Stimulated activated CD8-positive, alpha-beta memory T cell treated with anti-CD3 and anti-CD28 coated beads, Interleukin-12 subunit alpha, Interleukin-12 subunit beta, amount 100 ng/mL, for 24 hours (primary cell): ENCODE data around the gene ARID1A.
"Not testable (repeated sequence)": the region's sequence is repeated elsewhere in the genome, so short reads cannot be mapped to it uniquely, and the experiment has no call there.

ENCODE experiments used
- DNase-seq: peaks from one replicate; pipeline ENCODE4 v3.0.0-alpha.2; 2020; ENCODE audit errors: extremely low read depth

The ARID1A gene

DNA sequence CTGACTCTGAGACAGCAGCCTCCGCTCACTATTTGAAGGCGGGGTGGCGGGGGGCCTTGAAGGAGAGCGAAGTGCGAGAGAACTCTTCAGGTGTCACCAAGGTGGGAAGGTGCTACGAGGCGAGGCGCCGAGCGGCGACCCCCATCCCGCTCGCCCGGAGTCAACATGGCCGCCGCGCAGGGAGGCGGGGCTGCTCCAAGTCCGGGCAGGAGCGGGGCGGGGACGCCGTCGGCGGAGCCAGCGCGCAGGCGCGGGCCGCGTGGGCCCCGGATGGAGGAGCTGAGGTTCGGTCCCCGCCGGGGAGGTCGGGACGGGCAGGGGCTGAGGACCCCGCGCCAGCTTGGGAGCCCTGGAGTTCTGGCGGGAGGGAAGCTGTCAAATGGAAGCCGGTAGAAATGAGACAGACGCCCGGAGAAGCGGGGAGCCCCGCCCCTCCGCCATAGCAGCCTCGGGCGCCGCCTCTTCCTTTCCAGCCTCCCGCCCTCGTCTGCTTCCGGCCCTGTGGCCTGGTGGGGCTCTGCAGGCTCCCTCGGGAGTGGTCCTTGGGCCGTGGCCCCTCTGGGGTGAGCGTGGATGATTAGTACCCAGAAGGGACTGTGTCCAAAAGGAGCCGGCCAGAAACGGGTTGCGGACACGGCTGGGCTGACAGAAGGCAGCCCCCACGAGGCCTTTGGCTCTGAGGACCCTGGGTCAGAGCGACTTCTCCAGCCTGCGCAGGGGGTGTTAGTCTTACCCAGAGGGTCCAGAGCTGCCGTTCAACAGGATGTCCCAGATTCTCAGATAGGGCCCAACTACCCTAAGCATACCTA lies 92.1 kb downstream of the ARID1A start, which contains the start of gene PIGV:
PIGV (plus strand) TSS at position 245 of the 809 bp plus-strand sequence. CDS start 2,866 bp downstream, outside the sequence.
- peak; percentile 75 for DNase-seq

DNA sequence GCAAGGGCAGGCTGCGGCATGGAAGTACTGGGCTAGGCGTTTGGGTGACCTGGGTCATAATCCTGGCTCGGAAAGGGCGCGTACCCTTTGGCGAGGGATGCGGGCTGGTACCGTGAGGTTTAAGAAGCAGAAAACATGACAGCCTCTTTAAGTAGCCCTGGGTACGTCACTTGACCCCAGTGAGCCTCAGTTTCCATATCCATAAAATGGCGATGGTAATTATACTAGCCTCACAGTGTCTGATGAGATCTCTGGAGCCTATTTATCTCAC lies 92.6 kb downstream of the ARID1A start:
- no peak for DNase-seq

DNA sequence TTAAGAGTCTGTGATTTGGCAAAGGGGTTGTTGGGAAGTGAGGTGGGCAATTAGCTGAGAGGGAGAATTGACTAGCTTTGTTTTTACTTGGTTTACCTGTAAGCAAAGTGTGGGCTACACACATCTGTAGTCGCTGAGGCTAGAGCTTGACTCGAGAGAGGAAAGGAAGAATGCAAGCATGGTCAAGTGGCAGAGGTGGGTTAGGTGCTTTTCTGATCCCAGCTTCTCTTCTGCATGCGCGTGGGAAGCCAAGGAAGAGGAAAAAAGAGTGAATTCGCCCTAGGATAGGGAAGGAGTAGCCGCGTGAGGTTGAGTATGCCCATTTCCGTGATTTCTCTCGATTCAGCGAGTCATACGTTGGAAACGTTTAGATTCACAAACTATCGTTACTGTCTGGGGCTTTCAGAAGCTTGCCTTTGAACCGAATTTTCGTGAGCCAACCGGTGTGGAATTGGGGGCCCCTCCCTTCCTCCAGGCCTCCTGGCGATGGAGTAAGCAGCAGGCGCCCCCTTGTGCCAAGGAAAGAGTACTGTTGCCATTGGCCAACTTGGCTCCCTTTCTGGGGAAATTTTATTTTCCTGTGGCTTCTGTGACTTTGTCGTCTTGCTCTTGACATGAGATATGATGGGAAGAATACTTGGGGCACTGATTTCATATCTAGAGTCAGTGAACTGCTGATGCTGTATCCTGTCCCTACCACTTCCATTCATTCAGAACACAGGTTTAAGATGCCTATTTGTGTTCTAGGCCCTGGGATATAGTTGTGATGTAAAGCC lies 93.2 kb downstream of the ARID1A start:
- peak; percentile 68 for DNase-seq

DNA sequence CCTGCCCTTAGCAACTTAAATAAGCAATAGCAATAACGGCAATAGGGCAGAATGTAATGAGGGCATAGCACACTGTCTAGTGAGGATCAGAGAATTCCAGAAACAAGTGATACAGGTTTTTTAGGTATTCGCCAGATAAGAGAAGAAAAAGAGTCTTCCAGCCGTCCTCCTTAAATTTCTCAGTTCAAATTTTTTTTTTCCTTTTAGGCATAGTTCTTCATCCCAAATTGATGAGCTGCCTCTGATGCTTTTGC lies 93.7 kb downstream of the ARID1A start:
- no peak for DNase-seq

DNA sequence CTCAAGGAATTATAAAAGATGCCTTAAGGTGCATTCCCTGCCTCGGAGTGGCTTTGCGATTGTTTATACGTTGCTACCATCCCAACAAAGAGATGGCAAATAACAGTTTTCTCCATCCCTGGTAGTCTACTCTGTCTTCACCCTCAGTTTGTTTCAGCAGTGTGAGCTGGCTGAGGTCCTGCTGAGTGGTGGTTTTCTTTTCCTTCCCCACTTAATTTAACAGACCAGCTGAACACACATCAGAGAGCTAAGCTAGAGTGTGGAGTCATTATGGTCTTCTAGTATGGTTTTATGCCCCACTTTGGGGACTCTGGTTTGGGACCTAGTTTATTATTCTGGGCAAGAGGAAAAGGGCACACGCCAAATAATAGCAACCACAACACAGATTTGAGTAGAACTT lies 94.1 kb downstream of the ARID1A start:
- no peak for DNase-seq

DNA sequence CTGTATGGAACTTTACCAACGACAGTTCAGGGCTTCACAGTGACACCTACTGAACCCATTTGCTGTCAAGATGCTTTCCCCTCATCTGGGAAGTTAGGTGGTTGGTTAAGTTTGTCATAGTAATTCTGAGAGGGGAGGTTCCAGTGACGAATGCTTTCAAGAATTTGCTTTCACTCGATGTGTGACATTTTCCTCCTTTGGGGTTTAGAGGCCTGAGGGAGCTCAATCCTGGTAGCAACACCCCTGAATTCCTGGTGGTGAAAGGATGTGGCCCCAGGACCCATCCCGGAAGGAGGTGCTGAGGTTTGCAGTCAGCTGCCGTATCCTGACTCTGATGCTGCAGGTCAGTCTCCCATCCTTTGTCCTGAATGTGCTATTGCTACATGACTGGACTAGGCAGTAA lies 94.7 kb downstream of the ARID1A start:
- no peak for DNase-seq

DNA sequence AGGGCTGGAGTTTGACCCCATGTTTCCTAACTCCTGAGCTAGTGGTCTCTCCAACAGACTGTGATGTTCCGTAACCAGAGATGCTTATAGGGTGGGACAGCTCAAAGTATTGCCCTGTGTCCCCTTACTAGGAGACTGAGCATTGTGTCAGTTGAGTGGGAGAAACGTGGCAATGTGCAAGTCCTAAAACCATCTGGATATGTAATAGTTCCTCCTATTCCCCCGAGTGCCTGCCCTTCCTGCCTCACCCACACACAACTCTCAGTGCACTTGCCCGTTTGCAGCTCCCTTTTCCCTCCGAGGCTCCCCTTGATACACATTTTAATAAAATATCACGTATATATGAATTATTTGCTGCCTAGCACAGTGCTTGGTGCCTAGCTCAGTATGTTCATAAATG lies 95.3 kb downstream of the ARID1A start:
- no peak for DNase-seq

DNA sequence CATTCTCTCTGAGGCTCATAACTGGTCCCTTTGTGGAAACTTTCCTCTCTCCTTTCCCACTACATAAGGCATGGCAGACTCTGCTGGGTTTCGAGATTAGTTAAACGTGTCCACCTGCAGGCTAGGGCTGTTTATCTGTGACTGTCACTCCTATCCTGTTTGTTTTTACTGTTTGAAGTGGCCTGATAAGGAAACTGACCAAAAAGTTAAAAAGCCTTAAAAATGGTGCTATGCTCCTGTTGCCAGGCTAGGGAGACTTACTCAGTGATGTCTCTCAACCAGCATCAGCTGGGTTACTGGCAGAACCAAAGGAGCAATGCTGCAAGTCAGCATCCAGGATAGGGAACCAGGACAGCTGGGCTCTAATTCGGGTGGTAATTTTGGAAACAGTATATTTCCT lies 95.8 kb downstream of the ARID1A start:
- DNase-seq, result no peak

DNA sequence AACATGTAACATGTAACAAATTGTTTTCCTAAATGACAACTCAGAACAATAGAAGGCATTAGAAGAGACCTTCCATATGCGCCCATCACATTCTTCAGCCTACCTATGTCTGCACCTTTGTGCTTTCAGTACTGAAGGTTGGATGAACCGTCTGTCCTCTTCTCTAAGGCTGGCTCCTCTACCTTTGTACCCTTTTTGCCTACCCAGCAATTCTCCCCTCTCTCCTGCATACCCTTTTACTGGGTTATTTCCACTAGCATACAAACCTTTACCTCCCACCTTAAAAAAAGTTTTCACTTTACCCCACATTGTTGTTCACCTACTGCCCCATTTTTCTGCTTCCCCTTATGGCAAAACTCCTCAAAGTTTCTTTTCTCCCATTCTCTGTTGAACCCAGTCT lies 97.1 kb downstream of the ARID1A start:
- no peak for DNase-seq

DNA sequence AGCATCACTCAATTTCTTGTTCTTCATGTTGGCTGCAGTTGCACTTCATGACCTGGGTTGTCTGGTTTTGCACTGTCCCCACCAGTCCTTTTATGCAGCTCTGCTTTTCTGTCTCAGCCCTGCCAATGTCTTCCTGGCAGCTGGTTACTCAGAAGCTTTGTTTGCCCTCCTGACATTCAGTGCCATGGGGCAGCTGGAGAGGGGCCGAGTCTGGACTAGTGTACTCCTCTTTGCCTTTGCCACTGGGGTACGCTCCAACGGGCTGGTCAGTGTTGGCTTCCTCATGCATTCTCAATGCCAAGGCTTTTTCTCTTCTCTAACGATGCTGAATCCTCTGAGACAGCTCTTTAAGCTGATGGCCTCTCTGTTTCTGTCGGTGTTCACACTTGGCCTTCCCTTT lies 98.6 kb downstream of the ARID1A start:
- no peak for DNase-seq

- DNase-seq, result no peak
Observed at GRCh38 chr1:26797627-26798026, 101.8 kb downstream of the ARID1A start.

- DNase-seq, result no peak
Observed at GRCh38 chr1:26799479-26800142, 103.8 kb downstream of the ARID1A start.

DNA sequence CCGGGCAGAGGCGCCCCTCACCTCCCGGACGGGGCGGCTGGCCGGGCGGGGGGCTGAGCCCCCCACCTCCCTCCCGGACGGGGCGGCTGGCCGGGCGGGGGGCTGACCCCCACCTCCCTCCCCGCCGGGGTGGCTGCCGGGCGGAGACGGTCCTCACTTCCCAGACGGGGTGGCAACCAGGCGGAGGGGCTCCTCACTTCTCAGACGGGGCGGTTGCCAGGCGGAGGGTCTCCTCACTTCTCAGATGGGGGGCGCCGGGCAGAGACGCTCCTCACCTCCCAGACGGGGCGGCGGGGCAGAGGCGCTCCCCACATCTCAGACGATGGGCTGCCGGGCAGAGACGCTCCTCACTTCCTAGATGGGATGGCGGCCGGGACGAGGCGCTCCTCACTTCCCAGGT lies 108.1 kb downstream of the ARID1A start:
- DNase-seq, result not testable (repeated sequence)

GRCh38 chr1:26810105-26810504 lies 114.3 kb downstream of the ARID1A start:
- not testable (repeated sequence) for DNase-seq

DNA sequence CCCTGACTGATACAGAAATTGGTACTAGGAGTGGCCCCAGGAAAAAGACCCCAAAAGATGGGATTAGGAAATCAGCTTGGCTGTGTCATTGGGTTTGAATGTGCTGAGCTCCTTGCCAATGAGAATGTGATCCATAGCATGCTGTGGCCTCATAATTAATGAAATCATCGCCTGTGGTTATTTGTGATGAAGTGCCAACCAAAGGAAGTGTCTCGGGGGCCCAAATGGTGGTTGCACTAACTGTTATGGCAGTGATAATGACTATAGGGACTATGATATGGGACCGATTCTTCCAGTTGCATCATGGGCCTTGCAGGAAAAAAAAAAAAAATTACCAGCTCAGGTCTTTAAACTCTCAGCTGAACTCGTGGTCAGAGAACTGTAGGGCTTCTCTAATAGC lies 115.2 kb downstream of the ARID1A start:
- no peak for DNase-seq

DNA sequence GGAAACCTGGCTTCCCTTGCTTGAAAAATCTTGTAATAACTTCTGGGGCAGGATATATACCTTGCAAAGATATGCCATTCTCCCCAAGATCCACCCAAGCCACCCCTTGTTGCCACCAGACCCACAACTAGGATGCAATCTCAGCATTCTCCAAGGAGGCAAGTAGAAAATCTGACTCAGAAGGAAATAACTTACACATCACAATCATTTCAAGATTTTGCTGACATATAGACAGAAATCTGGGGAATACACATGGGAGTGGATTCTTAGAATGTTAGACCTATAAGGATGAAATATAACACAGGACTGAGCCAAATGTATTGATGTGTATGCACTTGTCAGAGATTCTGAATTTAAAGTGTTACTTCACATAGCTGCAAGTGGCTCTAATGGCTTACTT lies 115.9 kb downstream of the ARID1A start:
- no peak for DNase-seq

- no peak for DNase-seq
Observed at GRCh38 chr1:26814377-26814776, 118.6 kb downstream of the ARID1A start.

GRCh38 chr1:26814893-26815292 lies 119.1 kb downstream of the ARID1A start:
- no peak for DNase-seq

- DNase-seq, result no peak
Observed at GRCh38 chr1:26820784-26821269, 125.0 kb downstream of the ARID1A start.

DNA sequence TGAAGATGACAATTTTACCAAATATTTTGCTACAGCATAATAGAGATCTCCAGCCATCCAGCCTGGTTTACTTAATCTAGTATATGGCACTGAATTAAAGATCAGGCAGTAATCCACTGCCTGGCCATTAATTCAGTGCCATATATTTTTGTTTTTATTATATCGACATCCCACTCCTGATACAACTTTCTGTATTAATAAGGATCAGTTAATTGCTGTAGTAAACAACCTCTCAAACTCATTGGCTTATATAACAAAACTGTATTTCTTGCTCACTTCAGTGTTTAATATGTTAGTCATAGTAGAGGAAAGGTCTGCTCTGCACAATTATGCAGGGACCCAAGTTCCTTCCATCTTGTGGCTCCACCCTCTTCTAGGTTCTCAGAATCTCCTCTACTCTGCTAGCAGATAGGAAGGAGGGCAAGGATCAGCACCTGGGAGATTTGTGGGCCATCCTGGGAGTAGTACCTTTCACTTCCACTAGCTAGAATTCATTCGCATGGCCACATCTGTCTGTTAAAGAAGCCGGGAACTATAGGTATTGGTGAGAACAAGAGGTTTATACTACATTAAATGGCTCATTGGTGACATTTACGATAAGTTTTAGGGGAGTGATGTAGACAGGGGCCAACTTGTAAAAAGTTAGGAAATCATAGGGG lies 127.1 kb downstream of the ARID1A start:
- DNase-seq, result no peak

DNA sequence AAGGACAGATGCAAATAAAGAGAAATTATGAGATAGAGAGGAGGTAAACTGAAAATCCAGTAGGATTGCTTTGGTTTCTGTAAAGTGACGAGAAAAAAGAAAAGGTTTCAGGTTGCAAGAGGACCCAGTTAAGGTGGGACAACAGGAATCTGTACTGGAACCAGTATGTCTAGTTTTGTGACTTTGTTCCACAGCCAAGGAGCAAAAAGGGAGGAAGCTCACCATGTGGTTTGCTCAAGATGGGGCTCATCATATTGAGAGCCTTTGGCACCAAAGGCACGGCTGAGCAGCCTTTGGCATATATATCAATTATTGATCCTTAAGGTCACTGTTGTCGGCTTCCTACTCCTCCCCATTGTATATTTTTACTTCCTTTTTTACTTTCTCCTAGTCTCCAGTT lies 128.9 kb downstream of the ARID1A start:
- DNase-seq, result no peak
